Prostate gland (tissue), 2 donors: ENCODE data around the gene MLST8. TPM values are rescaled to one million over a fixed set of nuclear protein-coding genes. Genes with fewer than 3 reads are reported as not detected.
"Not testable (repeated sequence)": the region's sequence is repeated elsewhere in the genome, so short reads cannot be mapped to it uniquely, and the experiment has no call there.

Experiments used
- DNase-seq: peaks from one replicate; pipeline ENCODE4 v3.0.0-alpha.2; 2019; ENCODE audit warnings: low spot score
- H3K27ac ChIP-seq, 2 donors: fragments of 200-600 bp; sonication (generic); 2 replicates each; pipeline ENCODE4 v1.5.1; 2017 to 2019
- H3K27me3 ChIP-seq: fragments of 200-600 bp; sonication (generic); replicated peaks from 2 replicates; pipeline ENCODE4 v1.5.1; 2019; ENCODE audit not compliant: insufficient read depth
- H3K36me3 ChIP-seq, 2 donors: fragments of 200-600 bp; sonication (generic); 1 replicate in 1 of 2; 2 replicates in 1 of 2; pipeline versions ENCODE4 v1.5.1 to v1.8.1; 2017 to 2019
- H3K4me1 ChIP-seq: fragments of 200-600 bp; sonication (generic); replicated peaks from 2 replicates; pipeline ENCODE4 v1.5.1; 2019
- H3K4me3 ChIP-seq, 2 donors: fragments of 200-600 bp; sonication (generic); 2 replicates each; pipeline ENCODE4 v1.5.1; 2017 to 2019
- H3K9me3 ChIP-seq: fragments of 200-600 bp; sonication (generic); 2 replicates; pipeline ENCODE4 v1.5.1; 2017
- POLR2A ChIP-seq: fragments of 450-650 bp; IDR thresholded peaks from one replicate; pipeline ENCODE4 v1.6.1; 2016; ENCODE audit warnings: antibody characterized with exemption, mild to moderate bottlenecking
- POLR2AphosphoS5 ChIP-seq: sonication (generic); formaldehyde crosslinking; IDR thresholded peaks from one replicate; pipeline ENCODE4 v1.6.1; 2017; ENCODE audit warnings: antibody characterized with exemption
- WGBS: methylation state at CpG from one replicate; pipeline ENCODE4 v1.1.5; 2018; 5-methylcytosine and 5-hydroxymethylcytosine counted together
- intact Hi-C: fragments of 100-400 bp; cut with DNase I; formaldehyde crosslinking; loops from one replicate; pipeline ENCODE4 v1.14.2; 2022
- total RNA-seq, 2 donors: library from RNA; depleted of rRNA; stranded (reverse); fragments of >200 nt; gene quantifications; one replicate each; pipeline ENCODE4 v1.1.0, GENCODE V29; 2016
- TF ChIP-seq, protein P1 (sequence below), 4 experiments: fragments of 200-600 bp in 2 of 4; fragments of 450-650 bp in 2 of 4; sonication (generic) in 2 of 4; IDR thresholded peaks; 1 replicate in 3 of 4; 2 replicates in 1 of 4; pipeline ENCODE4 v1.5.1; 2016 to 2019; ENCODE audit warnings: antibody characterized with exemption in 4 of 4, mild to moderate bottlenecking in 2 of 4, moderate library complexity in 2 of 4

The MLST8 gene
- total RNA-seq, 2 donors from 2014 or later, result 55.9 to 110 TPM

DNA sequence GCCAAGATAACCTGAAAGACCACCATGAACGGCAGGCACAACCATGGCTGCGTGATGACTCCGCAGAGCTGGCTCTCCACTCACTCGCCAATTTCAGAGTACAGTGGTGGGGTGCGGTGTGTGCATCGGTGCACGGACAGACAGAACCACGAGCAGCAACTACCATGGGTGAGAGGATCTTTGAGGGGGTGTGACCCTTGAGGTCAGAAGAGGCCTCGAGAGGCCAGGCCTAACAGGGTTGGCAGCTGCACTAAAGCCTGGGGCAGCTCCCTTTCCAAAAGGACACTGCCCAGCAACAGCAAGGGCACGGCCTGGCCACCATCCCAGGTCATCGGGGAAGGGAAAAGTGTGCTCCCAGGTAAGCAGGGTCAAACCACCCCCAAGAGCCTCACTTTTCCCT lies 48.0 kb downstream of the MLST8 start:
- TF ChIP-seq POLR2AphosphoS5 (no peak), POLR2A (no peak)
- TF ChIP-seq, protein P1, sequence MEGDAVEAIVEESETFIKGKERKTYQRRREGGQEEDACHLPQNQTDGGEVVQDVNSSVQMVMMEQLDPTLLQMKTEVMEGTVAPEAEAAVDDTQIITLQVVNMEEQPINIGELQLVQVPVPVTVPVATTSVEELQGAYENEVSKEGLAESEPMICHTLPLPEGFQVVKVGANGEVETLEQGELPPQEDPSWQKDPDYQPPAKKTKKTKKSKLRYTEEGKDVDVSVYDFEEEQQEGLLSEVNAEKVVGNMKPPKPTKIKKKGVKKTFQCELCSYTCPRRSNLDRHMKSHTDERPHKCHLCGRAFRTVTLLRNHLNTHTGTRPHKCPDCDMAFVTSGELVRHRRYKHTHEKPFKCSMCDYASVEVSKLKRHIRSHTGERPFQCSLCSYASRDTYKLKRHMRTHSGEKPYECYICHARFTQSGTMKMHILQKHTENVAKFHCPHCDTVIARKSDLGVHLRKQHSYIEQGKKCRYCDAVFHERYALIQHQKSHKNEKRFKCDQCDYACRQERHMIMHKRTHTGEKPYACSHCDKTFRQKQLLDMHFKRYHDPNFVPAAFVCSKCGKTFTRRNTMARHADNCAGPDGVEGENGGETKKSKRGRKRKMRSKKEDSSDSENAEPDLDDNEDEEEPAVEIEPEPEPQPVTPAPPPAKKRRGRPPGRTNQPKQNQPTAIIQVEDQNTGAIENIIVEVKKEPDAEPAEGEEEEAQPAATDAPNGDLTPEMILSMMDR (IDR thresholded peaks at IDR 0.05), result no peak
- Histone ChIP-seq H3K36me3 (peaks cover 10 to 17% of the 10 kb centered on the region in 2 donors), H3K27me3 (no peaks in the 10 kb centered on the region), H3K9me3 (no peaks in the 10 kb centered on the region), H3K4me1 (peaks cover 10% of the 10 kb centered on the region), H3K27ac (no peak overlapping the region), H3K4me3 (no peak overlapping the region)
- DNase-seq, result no peak
- intact Hi-C loops, result loop anchor here (5.0 to 10.0 kb wide), 2 partner anchors 48 to 96 kb away; partner anchors contain the start of genes MLST8 and TRAF7
- 80% methylated on average over 11 of the region's 11 CpGs for WGBS

DNA sequence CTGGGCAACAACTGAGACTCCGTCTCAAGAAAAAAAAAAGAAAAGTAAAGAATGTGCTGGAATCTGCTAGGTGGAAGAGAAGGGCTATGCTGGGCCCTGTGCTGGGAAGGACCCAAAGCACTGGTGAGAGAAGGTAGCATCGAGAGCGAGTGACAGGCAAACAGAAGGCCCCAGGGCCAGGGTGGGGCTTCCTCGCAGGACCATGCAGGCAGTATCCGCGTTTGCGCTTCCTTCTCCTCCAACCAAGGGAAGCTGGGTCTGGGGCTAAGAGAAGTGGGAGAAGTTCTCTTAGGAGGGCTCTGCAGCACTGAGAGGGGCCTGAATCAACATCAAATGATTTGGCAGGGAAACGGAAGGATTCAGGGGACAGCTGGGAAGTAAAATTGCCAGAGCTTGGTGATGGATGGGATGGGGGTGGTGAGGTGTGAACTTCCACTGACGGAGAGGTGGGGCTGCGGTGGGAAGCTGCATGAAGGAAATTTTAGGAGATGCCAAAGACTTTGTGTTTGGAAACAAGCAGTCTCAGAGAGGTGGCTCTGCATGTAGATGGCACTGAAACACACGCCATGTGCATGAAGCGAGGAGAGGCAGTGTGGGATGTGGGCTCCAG lies 51.4 kb downstream of the MLST8 start:
- H3K4me3 ChIP-seq, result no peak overlapping the region
- intact Hi-C loops, result loop anchor here (10.0 kb wide), 1 partner anchor 52 kb away; the partner anchor contains the start of gene MLST8
- TF ChIP-seq POLR2A (no peak), POLR2AphosphoS5 (no peak)
- TF ChIP-seq, protein P1 (IDR thresholded peaks at IDR 0.05), result no peak
- peaks cover 9% of the 10 kb centered on the region for H3K4me1 ChIP-seq
- H3K27ac ChIP-seq, result peak overlapping the region in 1 of 2 donors; percentile 10
- H3K27me3 ChIP-seq, result no peaks in the 10 kb centered on the region
- H3K9me3 ChIP-seq, result no peaks in the 10 kb centered on the region
- H3K36me3 ChIP-seq, result peaks cover 13 to 17% of the 10 kb centered on the region in 2 donors
- 90% methylated on average over 12 of the region's 12 CpGs for whole genome bisulfite sequencing
- no peak for DNase-seq

DNA sequence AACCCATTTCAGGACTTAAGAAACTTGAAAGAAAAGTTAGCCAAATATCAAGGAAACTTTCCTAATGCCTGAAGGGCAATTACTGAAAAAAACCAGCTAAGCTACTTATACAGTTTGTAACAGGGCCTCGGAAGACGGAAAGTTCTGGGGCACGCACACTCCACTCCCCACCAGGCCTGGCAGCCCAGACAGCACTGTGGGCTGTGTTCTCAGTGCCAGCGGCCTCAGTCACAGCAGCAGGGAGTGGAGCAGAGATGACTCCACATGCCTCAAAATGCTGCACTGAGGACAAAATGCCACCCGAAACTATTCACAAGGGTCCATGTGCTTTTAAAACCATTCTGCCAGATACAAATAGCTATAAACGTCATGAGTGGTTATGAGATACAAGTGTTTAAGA lies 52.5 kb downstream of the MLST8 start:
- no peak for DNase-seq
- Histone ChIP-seq H3K4me3 (no peak overlapping the region), H3K27ac (no peak overlapping the region), H3K36me3 (peaks cover 15 to 20% of the 10 kb centered on the region in 2 donors), H3K27me3 (no peaks in the 10 kb centered on the region), H3K4me1 (no peaks in the 10 kb centered on the region), H3K9me3 (no peaks in the 10 kb centered on the region)
- WGBS, result 86% methylated on average over 6 of the region's 6 CpGs
- intact Hi-C loops, result loop anchor here (10.0 kb wide), 1 partner anchor 53 kb away; the partner anchor contains the start of gene MLST8
- TF ChIP-seq POLR2AphosphoS5 (no peak), POLR2A (no peak)
- TF ChIP-seq, protein P1 (IDR thresholded peaks at IDR 0.05), result no peak

DNA sequence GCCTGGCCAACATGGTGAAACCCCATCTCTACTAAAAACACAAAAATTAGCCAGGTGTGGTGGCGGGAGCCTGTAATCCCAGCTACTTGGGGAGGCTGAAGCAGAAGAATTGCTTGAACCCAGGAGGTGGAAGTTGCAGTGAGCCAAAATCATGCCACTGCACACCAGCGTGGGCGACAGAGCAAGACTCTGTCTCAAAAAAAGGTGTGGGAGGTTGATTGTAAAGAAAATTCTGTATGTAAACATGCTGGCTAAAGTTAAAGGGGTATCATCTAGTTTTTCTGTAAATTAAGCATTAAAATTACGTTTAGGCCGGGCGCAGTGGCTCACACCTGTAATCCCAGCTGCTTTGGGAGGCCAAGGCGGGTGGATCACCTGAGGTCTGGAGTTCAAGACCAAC lies 53.3 kb downstream of the MLST8 start:
- intact Hi-C loops, result loop anchor here (10.0 kb wide), 1 partner anchor 54 kb away; the partner anchor contains the start of gene MLST8
- not testable (repeated sequence) for DNase-seq, H3K4me3 ChIP-seq, H3K9me3 ChIP-seq, H3K4me1 ChIP-seq, H3K27me3 ChIP-seq
- WGBS, result 92% methylated on average over 7 of the region's 7 CpGs
- peaks cover 15 to 22% of the 10 kb centered on the region in 2 donors for H3K36me3 ChIP-seq
- peak overlapping the region in 1 of 2 donors; percentile 12 for H3K27ac ChIP-seq

Other genes with a start within 250 kb of the MLST8 start
- 100 to 1,000 TPM; 172 to 333 TPM for gene NDUFB10, start 245.9 kb upstream of the MLST8 start, total RNA-seq
- 1,000 to 10,000 TPM; 2,046 to 2,467 TPM for gene RPS2, start 240.6 kb upstream of the MLST8 start, total RNA-seq
- 1 to 10 TPM in 1 of 2 donors, not detected in 1; 7.2 TPM for gene RNF151, start 238.6 kb upstream of the MLST8 start, total RNA-seq
- gene TBL3, start 233.4 kb upstream of the MLST8 start, total RNA-seq, result 10 to 100 TPM; 54.3 to 57.1 TPM
- 1 to 10 TPM in 1 of 2 donors, under 1 TPM in 1; 0.32 to 5.0 TPM for gene NOXO1, start 224.0 kb upstream of the MLST8 start, total RNA-seq
- gene GFER, start 221.3 kb upstream of the MLST8 start, total RNA-seq, result 10 to 100 TPM; 21.1 to 26.6 TPM
- 10 to 100 TPM in 1 of 2 donors, 1 to 10 TPM in 1; 4.0 to 16.1 TPM for gene SYNGR3, start 215.5 kb upstream of the MLST8 start, total RNA-seq
- 10 to 100 TPM; 30.7 to 74.3 TPM for gene ZNF598, start 195.6 kb upstream of the MLST8 start, total RNA-seq
- gene NPW, start 185.7 kb upstream of the MLST8 start, total RNA-seq, result 1 to 10 TPM; 1.8 to 3.6 TPM
- gene NHERF2, start 178.6 kb upstream of the MLST8 start, total RNA-seq, result 100 to 1,000 TPM; 118 to 170 TPM
- gene NTHL1, start 157.6 kb upstream of the MLST8 start, total RNA-seq, result 10 to 100 TPM; 16.4 to 24.9 TPM
- gene TSC2, start 157.5 kb upstream of the MLST8 start, total RNA-seq, result 100 to 1,000 TPM in 1 of 2 donors, 10 to 100 TPM in 1; 86.3 to 168 TPM
- 100 to 1,000 TPM; 205 to 349 TPM for gene PKD1, start 69.6 kb upstream of the MLST8 start, total RNA-seq
- 1 to 10 TPM; 1.8 to 5.1 TPM for gene RAB26, start 56.8 kb upstream of the MLST8 start, total RNA-seq
- gene TRAF7, start 49.7 kb upstream of the MLST8 start, total RNA-seq, result 10 to 100 TPM; 40.0 to 51.5 TPM
- gene CASKIN1, start 8.8 kb upstream of the MLST8 start, total RNA-seq, result 1 to 10 TPM in 1 of 2 donors, under 1 TPM in 1; 0.77 to 5.3 TPM
- gene BRICD5, start 5.4 kb downstream of the MLST8 start, total RNA-seq, result 10 to 100 TPM; 18.4 to 26.2 TPM
- gene PGP, start 9.4 kb downstream of the MLST8 start, total RNA-seq, result 10 to 100 TPM; 12.7 to 23.7 TPM
- gene E4F1, start 18.1 kb downstream of the MLST8 start, total RNA-seq, result 10 to 100 TPM; 38.7 to 69.1 TPM
- 1 to 10 TPM in 1 of 2 donors, under 1 TPM in 1; 0.77 to 4.6 TPM for gene DNASE1L2, start 31.0 kb downstream of the MLST8 start, total RNA-seq
- 10 to 100 TPM; 48.5 to 87.0 TPM for gene ECI1, start 46.1 kb downstream of the MLST8 start, total RNA-seq
- 100 to 1,000 TPM; 163 to 241 TPM for gene RNPS1, start 62.7 kb downstream of the MLST8 start, total RNA-seq
- gene ABCA3, start 135.3 kb downstream of the MLST8 start, total RNA-seq, result 10 to 100 TPM in 1 of 2 donors, 1 to 10 TPM in 1; 8.2 to 24.7 TPM
- gene CCNF, start 224.0 kb downstream of the MLST8 start, total RNA-seq, result 1 to 10 TPM; 7.3 to 8.0 TPM